Colon (tissue), 2 donors: ENCODE data around the gene ZDHHC7.

Experiments used
- FAIRE-seq: peaks from 2 replicates; lab custom pipeline; 2012; peaks lifted over from hg19 to GRCh38; lab: Jason Lieb, UNC
- donor health status: control.
- donor health status: control.

Gene ZDHHC7

DNA sequence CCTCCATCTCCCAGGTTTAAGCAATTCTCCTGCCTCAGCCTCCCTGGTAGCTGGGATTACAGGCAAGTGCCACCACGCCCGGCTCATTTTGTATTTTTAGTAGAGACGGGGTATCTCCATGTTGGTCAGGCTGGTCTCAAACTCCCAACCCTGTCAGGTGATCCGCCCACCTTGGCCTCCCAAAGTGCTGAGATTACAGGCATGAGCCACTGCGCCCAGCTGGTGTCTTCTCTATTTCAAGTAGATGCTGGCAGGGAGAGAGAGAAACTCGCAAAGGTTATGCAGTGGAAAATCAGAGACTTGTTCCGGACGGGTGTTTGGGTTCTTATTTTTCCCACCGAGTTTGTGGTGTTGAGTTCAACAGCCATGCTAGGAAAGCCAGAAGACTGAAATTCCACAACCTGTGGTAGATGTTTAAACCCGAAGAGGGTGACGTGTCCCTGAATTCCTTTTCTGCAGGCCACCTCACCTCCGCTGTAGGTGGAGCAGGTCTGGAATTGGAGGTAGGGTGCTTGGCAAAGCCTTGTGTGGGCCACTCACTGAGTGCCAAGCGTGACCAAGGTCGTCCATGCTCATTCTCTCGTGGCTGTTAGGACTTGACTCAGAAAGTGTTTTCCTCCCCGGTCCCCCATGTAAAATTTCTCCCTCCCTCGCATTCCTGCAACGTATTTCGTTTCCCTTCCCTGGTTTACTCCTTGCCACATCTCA, 7.3 kb upstream of the ZDHHC7 start:
- no peak for FAIRE-seq

DNA sequence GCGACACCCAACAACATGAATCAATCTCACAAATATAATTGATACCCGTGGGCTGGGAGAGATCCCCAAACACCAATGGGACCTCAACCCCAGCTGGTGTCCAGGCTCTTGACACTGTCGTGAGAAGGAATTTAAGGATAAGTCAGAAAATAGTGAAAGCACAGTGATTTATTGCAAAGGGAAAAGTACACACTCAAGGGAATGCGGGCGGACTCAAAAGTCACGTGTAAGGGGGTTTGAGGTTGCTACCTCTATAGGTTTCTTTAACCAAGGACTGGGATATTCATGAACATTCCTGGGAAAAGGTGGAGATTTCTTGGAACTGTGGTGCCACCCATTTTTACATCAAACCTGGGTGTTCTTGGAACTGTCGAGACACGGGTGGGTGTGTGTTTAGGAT, 6.3 kb upstream of the ZDHHC7 start:
- no peak for FAIRE-seq

GRCh38 chr16:85017151-85017550, 5.8 kb upstream of the ZDHHC7 start:
- no peak for FAIRE-seq

GRCh38 chr16:85015481-85016187, 4.3 kb upstream of the ZDHHC7 start:
- no peak for FAIRE-seq

- FAIRE-seq, result no peak
These were observed 3.0 kb upstream of the ZDHHC7 start for GRCh38 chr16:85014311-85014710.

GRCh38 chr16:85011846-85012284, 530 bp upstream of the ZDHHC7 start:
- FAIRE-seq, result no peak

GRCh38 chr16:85010446-85010930, 847 bp downstream of the ZDHHC7 start:
- no peak for FAIRE-seq

- FAIRE-seq, result no peak
These were observed 3.1 kb downstream of the ZDHHC7 start for GRCh38 chr16:85008271-85008670.

DNA sequence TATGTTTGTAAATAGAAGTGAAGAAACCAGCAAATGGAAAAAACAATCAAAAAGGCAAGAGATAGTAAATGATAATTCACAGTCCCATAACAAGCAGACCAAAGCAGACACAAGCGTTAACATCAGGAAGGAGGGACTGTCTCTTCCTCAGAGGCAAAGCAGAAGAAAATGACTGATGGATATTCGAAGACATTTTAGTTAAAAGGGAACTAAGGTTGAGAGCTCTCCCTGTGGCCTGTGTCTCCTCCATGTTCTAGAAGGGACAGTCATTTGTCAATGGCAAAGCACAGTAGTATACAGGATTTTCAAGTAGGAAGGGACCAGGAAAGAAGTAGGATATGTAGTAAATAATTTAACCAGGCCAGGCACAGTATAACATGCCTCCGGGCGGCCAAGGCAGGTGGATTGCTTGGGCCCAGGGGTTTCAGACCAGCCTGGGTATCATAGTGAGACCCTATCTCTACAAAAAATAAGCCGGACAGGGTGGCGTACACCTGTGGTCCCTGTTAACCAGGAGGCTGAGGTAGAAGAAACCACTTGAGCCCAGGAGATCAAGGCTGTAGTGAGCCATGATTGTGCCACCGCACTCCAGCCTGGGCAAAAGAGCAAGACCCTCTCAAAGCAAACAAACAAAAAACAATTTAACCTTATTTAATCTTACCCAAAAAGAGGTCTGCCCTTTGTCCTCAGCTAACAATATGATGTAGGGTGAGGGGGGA, 3.7 kb downstream of the ZDHHC7 start:
- no peak for FAIRE-seq

DNA sequence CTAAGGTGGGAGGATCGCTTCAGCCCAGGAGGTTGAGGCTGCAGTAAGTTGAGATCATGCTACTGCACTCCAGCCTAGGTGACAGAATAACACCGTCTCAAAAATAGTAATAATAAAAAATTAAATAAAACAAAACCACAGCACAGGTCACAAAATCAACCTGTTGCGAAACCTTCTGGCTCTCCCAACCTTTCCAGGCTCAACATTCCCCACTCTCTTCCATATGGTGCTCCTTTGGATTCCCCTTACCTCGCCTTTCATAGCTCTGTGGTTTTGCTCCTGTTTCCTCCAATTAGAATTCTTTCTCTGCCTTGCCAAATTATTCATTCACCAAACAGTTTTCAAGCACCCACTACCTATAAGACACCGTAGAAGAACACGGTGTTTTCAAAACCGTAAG, 4.7 kb downstream of the ZDHHC7 start:
- no peak for FAIRE-seq

DNA sequence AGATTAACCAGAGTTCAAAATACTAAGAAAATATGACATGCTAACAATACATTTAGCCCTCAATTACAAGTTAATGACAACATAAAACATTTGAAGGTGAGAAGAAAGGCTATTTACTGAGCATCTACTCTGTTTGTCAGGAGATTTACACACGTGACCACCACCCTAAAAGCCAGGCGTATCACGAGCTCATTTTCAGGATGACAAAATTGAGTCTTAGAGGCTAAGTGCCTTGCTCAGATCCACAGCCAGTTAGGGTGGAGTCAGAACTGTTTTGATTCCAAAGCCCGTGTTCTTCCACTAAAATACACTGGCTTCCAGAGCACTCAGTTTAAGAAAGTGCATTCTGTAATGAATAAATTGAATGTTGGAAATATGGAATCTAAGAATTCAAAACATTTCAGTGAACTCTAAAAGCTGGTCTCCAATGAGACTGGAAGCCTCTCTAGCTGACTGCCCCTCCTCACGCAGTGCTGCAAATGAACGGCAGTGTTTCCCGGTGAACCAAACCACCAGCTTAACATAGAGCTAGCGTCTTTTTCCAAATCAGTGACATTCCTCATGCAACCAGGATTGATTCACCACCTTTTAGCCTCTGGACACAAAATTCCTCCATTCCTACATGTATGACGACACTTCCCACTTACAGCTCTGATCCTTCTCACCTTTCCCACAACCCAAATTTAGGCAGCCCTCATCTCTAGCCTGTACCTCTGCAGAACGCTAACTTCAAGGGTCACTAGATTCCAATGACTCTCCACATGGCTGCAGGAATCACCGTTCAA, 5.9 kb downstream of the ZDHHC7 start:
- no peak for FAIRE-seq

GRCh38 chr16:85004587-85005205, 6.6 kb downstream of the ZDHHC7 start:
- FAIRE-seq, result no peak

- FAIRE-seq, result no peak
These were observed 7.4 kb downstream of the ZDHHC7 start for GRCh38 chr16:85003725-85004586.

DNA sequence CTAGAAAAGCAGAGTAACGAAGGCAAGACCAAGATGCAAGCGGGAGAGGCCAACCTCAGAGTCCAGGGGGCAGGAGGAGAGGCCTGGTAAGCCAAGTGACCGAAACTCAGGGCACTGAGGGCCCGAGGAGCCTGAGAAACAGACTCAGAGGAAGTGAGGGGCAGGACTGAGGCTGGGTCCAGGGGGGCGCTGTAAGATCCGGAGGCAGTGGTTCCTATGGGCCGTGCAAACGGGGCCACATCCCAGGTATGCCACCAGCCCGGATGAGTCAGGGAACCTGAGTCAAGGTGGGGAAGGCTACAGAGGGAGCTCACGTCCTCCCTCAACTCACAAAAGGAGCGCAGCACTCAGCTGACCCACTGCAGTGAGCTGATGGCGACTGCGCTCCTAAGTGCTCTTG, 8.3 kb downstream of the ZDHHC7 start:
- no peak for FAIRE-seq

DNA sequence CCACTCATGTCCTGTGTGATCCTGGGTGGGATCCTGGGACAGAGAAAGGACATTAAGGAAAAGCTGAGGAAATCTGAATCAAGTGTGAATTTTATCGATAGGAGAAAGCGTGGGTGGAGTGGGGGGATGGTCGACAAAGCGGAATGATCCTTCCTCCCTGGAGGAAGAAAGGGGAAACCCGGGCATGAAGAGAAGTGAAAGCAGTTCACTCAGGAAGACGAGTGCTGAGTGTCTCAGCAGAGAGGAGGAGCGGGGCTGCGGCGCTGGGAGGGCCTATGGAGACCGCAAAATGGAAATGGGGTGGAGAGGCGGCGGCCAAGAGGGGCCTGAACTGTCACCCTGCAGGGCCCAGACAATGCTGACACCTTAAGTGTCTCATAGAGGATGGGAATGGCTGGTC, 8.7 kb downstream of the ZDHHC7 start:
- FAIRE-seq, result no peak

- no peak for FAIRE-seq
These were observed 9.2 kb downstream of the ZDHHC7 start for GRCh38 chr16:85002099-85002541.

DNA sequence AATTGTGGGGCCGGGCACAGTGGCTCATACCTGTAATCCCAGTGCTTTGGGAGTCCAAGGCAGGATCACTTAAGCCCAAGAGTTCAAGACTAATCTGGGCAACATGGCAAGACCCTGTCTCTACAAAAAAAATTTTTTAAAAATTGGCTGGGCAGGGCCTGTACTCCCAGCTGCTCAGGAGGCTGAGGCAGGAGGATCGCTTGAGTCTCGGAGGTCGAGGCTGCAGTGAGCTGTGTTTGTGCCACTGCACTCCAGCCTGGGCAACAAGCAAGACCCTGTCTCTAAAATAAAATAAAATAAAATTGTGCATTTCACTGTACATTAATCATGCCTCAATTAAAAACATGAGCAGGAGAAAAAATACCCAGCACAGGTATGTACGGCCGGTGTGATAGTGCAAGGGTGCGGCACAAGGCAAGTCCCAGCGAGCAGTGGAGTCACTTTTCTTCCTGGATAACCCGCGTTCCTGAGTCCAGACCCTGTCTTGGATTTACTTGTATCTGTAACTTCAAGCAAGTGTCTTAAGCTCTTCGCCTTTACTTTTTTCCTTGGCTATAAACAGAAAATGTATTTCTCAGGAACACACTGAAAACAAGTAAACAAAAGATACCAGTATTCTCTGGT, 11.4 kb downstream of the ZDHHC7 start:
- FAIRE-seq, result no peak

GRCh38 chr16:84999200-84999599, 12.1 kb downstream of the ZDHHC7 start:
- FAIRE-seq, result no peak

- no peak for FAIRE-seq
These were observed 15.0 kb downstream of the ZDHHC7 start for GRCh38 chr16:84996365-84996764.

- FAIRE-seq, result no peak
These were observed 15.7 kb downstream of the ZDHHC7 start for GRCh38 chr16:84995663-84996062.
